NCI-H2227 (cell line): ENCODE data around the gene DOK5.

Experiments
- DNase-seq: peaks from one replicate; lab custom pipeline; 2025; ENCODE audit not compliant: unreplicated experiment; lab: John Stamatoyannopoulos, UW

DOK5 gene

DNA sequence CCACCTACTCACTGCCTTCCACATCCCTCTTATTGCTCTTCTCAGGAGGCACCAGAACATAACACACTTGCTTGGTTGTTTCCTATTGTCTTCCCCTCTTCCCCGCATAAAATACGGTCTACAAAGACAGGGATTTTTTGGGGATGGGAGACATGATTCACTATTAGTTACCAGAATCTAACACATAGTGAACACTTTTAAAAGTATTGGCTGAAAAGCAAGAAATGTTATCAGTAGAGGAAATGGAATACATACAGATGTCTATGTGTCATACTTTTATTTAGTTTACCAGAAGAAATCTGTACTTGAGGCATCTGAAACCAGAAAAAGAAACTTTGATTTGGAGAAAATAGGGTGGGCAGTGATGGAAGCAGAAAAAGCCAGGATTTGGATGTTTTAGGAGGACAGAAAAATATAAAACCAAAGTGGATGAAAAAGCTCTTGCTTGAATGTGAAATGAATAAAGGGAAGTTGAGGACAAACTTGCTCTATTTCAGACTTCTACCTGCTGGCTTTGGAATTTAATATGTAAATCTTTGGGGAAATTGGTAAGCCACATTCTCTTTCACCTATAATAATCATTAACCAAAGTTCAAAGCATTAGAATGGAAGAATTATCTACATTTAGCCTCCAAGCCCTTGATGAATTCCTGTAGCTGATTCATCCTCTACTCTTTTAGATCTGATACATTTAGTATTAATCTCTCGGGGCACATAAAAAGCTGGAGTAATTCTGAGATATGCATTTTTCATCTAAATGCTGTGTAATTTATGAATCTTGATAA, 82.6 kb downstream of the DOK5 start:
- DNase-seq, result no peak

DNA sequence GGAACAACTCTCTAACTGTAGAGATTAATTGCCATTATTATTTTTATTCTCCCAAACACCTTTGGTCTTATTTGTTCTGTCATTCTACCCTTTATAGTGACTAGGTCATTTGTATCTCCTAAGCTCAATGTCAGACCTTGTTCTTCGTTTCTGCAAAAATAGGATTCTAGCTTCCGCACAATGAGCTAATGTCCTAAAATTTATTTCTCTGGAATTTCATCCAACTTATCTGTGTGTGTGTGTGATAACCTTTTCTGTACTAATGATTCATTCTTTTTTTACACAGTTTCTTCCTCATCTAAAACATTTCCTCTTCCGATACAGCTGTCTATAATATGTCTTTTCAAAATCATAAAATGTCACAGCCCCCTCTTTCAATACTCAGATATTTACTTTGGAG, 84.5 kb downstream of the DOK5 start:
- no peak for DNase-seq

DNA sequence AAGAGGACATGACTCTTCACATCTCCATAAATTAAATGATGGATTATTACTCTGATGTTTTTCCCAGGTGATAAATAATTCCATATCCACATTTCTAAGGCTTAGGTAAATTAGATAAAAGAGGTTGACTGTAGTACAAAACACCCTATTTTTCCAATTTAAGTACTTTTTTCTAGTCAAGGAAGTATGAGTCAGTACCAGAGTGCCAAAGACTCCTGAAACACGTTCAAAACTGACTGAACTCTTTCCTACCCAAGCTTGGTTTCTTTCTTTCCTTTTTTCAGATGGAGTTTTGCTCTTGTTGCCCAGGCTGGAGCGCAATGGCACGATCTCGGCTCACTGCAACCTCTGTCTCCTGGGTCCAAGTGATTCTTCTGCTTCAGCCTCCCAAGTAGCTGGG, 85.0 kb downstream of the DOK5 start:
- no peak for DNase-seq

DNA sequence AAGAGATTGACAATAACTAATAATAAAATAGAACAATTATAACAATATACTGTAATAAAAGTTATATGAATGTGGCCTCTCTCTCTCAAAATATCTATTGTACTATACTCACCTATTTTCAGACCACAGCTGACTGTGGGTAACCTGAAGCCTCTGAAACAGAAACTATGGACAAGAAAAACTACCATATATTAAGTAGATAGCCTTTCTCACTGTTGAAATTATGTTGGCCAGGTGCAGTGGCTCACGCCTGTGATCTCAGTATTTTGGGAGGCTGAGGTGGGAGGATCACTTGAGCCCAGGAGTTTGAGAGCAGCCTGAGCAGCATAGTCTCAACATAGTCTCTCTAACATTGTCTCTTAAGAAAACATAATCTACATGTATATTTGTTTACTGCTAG, 89.9 kb downstream of the DOK5 start:
- DNase-seq, result no peak

DNA sequence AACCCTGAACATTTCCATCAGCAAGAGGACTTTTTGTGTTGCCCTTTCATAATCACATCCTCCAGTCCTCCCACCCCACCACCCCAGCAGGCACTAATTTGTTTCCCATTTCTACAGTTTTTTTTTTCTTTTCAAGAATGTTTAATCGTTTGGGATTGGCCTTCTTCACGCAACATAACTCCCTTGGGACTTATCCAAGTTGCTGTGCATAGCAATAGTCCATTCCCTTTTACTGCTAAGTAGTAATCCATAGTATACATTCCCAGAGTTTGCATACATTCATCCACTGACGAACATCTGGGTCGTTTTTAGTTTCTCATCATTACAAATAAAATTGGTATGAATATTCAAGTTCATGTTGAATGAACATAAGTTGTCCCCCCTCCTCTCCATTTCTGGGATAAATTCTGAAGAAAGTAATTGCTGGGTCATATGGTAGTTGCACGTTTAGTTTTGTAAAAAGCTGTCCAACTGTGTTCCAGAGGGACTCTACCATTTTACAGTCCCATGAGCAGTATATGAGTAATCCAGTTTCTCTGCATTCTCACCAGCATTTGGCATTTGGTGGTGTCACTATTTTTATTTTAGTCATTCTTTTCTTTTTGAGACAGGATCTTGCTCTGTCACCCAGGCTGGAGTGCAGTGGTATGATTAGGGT, 90.8 kb downstream of the DOK5 start:
- no peak for DNase-seq

DNA sequence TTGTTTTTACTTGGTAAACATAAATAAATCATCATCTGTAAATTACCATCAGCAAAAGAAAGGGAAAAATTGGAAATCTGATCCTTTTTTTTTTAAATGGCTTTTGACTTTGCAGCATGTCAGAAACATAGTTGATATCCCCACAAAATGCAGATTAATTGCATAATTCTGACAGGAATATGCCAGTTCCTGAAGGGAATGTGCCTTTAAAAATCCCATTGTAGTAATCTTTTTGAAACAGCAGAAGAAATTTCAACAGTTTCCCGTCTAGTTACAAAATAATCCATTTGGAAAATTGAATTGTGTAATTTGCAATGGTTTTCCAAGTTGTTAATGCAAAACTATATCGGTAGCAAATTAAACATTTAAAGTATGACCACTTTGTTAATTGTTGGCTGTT, 95.2 kb downstream of the DOK5 start:
- no peak for DNase-seq

DNA sequence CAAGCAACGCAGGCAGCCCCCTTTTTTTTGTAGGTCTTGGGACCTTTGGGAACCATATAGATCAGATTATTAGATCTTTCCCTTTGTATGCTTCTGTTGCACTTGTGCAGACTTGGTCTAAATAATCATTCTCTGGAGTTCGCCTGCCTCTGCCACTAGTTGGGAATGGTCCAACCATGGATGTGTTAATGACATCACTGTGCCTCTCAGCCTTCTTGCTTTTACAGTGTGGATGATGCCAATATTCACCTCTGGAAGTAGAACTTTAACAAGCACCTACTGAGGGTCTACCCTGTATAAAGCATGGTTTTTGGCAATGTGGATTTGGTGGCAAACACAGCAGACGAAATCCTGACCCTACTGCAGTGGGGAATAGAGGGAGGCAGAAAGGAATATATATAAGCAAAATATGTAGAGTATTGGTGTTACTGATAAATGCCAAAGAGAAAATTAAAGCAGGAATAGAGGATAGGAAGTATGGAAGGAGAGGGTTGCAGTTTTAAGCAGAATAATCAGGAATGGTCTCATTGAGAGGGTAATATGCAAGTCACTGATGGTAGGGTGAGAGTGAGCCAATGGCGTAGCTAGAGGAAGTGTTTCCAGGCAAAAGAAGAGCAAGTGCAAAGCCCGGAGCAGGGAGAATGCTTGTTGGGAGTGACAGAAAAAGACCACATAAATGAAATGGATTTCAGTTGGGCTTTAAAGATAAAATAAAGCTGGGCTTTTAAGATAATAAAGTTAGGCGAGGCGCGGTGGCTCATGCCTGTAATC, 97.5 kb downstream of the DOK5 start:
- DNase-seq, result no peak

DNA sequence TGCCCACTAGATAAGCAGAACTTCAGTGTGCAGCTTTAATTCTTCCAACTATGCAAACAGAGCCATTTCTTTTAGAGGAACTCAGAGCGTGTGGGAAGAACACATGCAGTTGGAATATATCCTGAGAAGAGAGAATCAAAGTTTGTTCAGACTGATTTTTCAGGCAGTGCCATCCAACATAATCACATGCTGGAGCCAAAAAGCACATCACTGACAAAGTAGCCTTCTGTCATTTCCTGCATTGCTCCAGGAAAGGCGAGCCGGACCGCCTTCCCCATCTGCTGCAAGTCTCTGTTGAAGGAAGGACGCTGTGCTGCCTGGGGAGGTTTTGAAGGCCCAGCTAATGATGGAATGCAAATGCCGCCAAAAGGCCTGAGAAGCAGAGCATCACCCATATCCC, 98.4 kb downstream of the DOK5 start:
- DNase-seq, result no peak

DNA sequence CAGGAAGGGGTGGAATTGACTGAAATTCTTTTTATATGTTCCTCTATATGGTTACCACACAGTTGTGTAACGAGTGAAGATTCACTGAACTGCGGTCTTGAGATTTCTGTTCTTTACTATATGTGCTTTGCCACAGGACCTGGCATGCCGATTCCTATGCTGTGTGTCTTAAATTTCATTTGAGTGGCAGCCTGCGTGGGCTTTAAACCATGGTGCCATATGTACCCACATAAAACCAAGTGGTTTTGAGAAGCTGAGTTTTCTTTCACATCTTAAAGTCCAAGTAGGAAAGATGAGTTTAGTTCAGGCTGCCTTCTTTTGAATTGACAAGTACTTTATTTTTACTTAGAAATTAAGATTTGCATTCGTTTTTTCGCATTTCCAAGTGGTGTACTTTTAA, 101.1 kb downstream of the DOK5 start:
- no peak for DNase-seq

DNA sequence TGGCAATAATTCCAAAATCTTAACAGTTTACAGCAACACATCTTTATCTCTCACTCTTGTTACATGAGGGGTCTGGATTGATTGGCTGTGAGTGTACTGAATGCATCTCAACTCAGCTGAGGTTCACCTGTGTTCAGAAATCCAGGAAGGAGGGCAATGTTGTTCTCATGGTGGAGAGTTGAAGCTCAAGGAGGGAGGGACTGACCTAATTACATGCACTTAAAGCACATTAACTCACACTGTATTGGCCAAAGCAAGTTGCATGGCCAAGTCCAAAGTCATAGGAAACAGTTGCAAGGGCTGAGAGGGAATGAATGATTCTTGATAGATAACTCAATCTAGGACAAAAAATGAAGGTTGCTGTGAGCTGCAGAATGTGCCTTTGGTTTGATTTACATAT, 102.2 kb downstream of the DOK5 start:
- DNase-seq, result no peak

DNA sequence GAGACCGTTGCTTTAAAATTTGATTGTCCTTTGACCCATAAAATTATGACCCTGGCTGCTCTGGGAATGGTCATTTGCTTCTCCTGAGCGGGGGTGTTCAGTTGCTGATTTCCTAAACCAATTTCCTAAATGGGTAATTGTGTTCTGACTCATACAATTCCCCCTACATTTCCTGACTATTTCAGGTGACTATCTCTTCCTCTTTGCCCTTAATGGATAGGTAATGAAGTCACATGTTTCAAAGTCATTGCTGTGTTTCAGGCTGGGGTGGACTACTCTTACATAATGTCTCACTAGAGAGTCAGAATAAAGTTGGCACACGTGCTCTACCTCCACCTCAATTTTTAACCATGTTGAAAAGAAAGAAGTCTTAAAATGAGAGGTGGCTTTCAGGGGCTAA, 109.8 kb downstream of the DOK5 start:
- DNase-seq, result no peak

DNA sequence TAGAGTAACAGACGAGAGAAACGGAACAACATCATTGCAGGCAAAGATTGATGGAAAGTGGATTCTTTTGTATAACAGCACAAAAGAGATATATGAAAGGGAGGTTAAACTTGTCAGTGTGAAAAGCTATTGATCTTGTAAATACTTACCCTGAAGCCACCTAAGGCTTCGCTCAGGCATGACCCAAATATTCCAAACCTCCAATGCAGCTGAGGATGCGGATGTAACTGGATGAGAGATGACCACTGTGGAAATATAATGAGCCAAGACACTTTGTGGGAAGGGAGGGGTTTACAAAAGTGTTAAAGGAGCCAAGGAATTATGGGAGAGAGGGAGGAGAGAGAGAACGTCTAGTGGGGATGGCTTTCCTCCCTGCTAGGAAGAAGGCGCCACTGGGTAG, 112.0 kb downstream of the DOK5 start:
- DNase-seq, result no peak

DNA sequence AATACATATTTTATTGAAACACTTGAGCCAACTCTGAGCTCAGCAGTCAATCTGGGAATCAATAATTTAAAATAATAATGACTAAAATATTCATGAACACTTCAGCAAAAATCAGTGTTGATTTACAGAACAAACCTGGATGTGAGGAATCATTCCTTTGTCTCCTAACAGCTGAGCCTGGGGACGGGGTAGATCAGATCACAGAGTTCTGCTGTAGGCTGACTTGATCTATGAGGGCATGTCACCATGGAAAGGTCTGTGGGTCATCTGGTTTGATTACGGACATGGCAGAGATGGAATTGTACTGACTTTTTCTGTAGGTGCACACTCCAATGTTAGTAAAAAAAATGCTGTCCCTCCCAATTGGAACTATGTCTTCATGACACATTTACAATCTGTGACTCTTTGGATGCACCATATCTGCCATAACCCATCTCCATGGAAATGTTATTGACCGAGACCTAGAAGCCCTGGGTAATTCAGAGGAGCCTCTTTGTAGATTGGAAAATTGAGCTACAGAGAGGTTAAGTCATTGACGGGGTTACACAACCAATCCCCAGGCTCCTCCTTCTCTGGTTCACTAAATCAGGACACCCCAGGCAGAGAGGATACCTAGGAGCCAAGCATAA, 114.1 kb downstream of the DOK5 start:
- DNase-seq, result no peak

DNA sequence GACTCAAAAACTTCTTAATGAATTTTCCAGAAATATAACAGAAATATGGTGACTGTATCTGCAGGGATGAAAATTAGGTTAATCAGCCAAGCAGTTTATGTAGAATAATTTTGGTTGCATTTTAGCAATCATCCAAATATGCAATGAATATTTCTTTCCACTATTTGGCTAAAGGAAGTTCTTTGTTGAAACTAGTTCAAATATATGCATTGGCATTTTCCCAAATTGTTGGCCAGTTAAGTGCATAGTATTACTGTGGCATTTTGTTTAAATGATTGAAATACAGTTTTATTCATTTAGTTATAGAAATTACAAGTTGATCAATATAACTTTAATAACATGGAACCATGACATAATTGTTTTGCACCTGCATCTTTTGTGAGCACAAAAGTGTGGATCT, 115.5 kb downstream of the DOK5 start:
- DNase-seq, result no peak

DNA sequence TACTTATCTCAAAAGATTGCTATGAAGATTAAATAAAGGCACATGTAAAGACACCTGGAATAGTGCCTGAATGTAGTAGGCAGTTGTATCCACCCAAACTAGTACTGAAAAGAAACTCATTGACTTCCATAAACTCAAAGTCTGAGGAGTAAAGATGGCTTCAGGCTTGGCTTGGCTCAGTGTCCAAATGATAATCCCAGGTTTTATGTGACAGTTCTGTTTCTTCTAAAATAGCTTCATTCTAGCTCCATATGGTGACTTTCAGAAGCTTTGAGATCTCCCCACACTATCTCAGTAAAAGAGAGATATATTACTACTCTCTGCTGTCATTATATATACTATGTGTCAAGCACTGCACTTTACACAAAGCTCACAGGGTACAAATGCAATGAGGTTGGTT, 121.3 kb downstream of the DOK5 start:
- no peak for DNase-seq

DNA sequence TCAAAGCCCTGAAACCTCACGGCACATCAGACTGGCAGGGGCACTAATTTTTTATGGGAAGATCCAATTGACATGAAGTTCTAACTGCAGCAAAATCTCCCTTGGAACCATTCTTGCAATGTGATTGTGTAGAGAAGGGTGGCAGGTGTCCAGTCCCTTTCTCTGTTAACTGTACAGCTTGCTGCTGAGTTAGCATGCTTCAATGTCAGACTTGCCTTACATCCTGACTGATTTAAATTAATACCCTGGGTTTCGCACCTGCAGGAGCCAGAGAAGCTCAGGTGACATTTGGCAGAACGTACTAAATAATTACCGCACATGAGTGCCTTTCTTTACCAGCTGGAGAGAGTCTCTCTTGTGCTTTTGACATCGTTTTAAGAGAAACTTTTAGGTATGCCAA, 123.0 kb downstream of the DOK5 start:
- DNase-seq, result no peak

DNA sequence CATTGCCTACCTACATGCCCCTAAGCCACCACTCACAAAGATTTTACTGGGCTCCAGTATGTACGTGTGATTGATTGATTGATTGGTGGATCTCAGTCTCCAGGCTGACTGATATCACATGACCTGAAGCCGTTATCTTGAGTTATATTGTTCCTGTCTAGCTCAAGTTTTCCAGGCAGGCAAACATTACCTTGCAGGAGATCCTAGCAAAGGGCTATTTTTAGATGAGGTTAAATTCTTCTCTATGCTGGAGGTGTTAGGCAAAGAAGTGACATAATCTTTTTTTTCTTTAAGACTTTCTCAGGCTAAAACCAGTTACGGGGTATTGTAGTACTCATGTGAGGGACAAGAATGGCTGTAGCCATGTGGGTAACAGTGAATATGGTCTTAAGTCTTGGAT, 125.2 kb downstream of the DOK5 start:
- no peak for DNase-seq

DNA sequence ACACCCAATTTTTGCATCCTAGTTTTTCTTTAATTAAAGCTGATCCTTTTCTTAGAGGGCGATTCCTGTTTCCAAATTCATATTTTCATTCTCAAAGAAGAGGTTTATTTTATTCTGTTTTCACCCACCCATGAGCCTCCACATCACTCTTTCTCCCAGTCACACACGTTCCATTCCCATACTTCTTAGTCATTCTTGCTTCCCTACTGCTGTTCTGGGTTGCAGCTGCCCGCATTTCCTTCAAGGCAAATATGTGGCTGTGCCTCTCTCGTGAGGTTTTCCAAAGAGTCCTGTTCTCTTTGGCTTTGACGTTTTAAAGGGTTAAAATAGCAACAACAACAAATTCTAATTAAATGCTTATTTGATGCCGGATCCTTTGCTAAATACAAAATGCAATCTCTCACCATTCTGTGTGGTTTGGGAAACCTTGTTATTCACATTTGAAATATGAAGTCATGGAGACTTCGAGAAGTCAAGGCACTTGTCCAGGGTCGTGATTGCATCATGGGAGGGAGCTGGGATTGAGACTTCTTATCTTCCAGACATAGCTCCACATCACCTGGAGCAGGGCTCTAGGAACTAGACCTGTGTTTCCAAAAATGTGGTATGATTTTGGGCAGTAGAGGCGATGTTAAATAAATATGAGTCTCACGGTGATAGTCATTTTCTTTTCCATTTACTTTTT, 126.6 kb downstream of the DOK5 start:
- DNase-seq, result no peak

DNA sequence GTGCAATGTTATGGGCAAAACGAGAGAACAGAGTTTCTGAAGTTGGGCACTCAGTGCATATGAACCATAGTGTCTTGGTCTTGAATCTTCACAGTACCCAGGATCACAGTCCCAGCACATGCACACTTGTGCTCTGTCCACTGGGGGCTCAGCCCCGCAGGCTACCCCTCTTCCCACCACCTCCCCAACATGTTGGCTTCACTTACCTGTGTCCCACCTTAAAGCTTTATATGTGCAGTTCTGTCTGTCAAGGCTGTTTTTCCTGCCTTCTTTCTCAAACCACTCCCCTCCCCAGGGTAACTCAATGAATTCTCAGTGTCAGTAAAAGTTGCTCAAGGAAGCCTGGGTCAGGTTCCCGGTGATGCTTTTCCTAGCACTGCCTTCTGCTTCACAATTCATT, 129.9 kb downstream of the DOK5 start:
- DNase-seq, result no peak

DNA sequence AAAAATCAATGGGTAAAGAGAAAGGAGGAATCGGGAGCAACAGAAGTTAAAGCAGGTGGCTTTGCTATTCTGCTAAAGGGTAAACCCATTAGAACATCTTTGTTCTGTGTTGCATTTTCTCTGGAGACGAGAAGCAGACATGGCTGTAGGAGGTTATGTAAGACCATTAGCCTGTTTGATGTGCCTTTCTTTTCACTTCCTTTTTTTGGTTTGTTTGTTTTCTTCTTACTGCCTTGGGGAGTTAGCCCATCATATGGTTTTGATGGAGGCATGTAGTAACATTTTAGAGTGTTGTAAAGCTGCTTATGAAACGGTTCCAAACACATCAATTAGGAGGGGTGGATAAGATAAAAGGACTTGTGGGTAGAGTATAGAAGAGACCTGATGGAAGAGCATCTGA, 131.0 kb downstream of the DOK5 start:
- DNase-seq, result no peak

DNA sequence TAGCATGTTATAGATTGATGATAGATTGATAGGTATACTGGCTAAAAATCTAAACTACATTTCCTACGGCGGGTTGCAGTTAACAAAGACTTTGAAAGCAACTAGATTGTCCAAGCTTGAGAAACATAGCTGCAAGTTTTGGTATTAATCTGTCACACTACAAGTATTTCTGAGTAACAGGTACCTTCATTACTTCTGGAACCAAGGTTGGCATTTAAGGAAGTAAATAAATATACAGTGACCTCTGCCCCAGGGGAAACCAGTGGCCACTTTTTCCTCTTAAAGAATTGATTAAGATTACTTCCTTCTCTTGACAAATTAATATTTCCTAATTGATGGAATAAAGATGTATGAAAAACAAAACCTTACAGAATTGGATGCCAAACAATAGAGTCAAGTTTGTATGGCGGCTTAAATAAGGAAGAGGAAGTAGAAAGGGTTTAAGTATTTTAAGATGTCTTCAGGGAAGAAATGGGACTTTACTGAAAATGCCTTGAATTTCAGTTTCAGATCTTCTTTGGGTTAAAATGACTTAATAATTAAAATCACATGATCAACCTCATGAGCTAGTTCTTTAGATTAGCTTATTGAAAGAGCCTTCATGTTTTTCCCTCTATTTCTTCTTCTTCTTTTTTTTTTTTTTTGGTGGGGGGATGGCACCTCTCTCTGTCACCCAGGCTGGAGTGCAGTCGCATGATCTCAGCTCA, 132.8 kb downstream of the DOK5 start:
- DNase-seq, result no peak
